Measurements from ENCODE around the gene CRMP1.

GRCh38 chr4:5813882-5814255 lies 79.0 kb downstream of the CRMP1 start:
- TF ChIP-seq CTCF (IDR thresholded peaks at IDR 0.05 in 4 of 5, conservative IDR thresholded peaks at IDR 0.05 in 1 of 5) (no peak), POLR2A (IDR thresholded peaks at IDR 0.05) (no peak)

Data from gastrocnemius medialis (tissue), 4 donors.